GM18861 (cell line): Measurements from ENCODE around the gene TLE3.

Experiments
- ATAC-seq: cut with Tn5 transposase; IDR thresholded peaks from one replicate; pipeline ENCODE4 v1.9.1; 2021; ENCODE audit not compliant: unreplicated experiment

TLE3 gene

GRCh38 chr15:70084461-70084860 lies 13.3 kb downstream of the TLE3 start:
- no peak for ATAC-seq

DNA sequence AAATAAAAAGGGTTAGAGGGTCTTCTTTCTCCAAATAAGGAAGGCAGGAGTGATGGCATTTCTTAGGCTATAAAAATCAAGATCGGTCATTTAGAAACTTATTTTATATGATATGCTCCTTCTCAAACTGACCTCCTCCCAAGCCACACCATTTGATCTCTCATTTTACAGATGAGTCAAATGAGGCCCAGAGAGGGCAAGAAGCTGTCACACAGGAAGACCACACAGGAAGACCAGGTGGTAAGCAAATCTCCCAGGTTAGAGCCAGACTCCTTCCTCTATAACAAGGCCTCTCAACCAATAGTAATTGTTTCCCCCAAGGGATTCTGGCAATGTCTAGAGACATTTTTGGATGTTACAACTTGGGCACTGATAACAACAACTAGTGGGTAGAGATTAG lies 13.8 kb downstream of the TLE3 start:
- ATAC-seq: no peak

GRCh38 chr15:70083418-70083817 lies 14.3 kb downstream of the TLE3 start:
- ATAC-seq: no peak

DNA sequence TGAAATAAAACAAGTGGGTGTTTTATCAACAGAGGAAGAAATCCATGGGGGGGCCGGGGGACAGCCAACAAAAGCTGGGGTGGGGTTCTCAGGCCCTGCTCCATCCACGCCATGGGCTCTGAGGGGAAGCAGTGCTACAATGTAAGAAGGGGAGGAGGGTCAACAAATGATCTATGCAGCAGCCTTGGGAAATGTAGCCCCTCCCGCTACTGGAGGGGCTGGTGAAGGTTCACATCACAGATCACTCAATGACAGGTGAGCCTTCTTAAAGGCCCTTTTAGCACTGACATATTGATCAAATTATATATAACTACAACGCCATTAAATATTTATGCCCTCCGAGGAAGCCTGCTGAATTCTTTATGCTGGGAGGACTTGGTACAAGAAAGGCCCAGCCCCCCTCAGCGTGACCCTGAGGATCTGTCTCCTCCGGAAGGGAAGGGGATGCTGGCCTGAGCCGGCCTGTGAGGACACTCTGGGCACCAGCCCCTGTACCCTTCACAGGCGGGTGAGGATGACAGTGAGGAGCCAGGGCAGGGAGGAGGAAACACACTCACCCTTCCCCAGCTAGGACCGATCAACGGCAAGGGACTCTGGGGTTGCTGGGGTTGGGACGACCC lies 15.3 kb downstream of the TLE3 start:
- ATAC-seq: no peak

GRCh38 chr15:70081612-70082011 lies 16.1 kb downstream of the TLE3 start:
- ATAC-seq: no peak

DNA sequence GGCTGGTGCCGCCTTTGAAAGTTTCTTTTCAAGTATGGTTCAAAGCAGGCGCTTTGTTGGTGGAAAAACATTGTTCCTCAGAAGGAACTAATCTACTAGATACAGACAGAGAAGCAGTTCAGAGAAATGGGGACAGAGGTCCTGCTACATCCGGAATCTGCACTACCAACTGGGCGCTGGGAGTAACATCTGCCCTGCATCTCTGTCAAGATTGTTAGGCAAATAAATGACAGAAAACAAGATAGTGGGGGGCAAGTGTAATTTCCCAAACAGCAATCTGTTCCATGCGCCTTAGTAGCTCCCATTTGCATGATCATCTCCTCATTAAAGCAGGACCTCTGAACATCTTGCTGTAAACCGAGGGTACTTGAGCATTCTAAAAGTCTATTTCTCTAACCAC lies 17.4 kb downstream of the TLE3 start:
- ATAC-seq: no peak

DNA sequence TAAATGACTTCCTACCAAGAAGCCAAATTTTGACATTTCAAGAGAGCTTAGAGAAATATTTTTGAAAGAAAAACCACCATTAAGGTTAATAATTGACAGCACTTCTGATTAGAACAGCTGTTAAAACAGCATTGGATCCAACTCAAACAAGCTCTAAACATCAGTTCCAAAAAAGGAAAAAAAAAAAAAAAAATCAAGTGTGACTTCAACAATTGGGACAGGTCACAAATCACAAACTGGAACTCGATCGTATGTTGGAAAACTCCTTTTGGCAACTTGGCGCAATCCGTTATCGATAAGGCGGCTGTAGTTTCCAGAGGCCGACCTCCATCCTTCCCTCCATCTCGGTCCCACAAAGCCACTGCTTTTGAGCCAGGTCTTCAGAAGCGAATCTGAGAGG lies 17.8 kb downstream of the TLE3 start:
- ATAC-seq: no peak

DNA sequence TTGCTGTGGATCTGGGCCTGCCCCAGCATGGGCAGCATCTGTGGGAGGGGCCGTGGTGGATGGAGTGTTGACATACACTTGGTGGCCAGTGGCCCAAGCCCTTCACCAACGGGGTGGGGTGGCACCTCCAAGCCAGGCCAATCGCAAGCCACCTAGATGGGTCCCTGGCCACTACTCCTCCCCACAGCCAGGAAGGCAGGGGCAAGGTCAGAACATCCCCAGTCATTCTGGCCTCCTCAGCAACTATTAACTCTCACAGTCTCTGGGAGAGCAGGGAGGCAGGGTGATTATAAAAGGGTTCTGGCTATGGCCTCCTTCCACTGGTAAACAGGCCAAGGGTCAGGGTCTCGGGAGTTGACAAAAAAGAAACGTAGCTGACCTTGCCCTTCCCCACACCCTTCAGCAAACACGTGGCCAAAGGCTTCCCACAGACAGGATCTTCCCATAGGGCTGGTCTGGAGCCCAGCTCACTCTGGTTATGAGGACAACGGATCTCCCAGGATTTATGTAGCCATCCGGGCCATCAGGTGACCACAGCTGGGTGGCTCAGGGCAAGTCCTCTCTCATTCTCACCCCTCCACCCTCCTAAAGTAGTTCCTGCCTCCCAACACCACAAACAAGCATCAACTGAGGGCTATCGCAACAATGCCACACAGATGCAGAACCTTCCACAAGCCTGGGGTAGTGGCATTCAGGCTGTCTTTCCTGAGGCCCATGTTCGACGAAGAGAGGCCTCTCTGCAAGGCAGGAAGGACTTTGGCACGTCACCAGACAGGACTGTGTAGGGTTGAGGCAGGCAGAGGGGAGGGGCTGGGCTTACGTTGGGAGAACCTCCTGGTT lies 18.9 kb downstream of the TLE3 start:
- no peak for ATAC-seq

GRCh38 chr15:70077188-70078147 lies 20.2 kb downstream of the TLE3 start:
- no peak for ATAC-seq

DNA sequence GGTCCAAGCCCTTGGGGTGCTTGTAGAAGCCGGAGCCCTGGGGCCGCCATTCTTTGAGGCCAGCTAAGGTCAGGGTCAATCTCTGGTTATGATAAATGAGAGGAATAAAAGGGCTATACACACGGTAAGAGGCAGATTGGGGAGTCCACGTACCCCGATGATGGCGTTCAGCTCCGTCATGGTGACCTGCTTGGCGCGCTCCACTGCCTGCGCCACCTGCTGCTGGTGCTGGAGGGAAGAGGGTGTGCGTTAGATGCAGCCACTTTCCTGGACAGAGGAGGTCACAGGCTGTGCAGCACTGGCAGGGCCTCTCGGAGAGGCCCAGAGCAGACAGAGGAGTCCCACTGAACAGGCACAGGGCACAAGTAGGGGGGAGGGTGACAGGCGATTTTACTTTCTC lies 23.3 kb downstream of the TLE3 start:
- ATAC-seq: no peak

DNA sequence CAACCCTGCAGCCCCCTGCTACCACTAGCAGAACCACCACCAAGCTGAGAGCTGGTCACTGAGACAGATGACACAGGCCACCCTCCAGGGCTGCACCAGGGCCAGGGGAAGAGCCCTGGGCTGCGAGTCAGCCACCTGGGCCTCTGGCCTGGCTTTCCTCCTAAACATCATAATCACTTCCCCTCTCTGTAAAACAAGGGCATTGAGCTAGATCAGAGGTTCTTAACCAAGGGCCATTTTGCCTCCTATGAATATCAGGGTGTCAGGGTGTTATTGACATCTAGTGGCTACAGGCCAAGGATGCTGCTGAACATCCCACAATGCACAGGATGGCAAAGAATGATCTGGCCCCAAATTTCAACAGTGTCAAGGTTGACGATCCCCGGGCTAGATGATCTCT lies 25.2 kb downstream of the TLE3 start:
- no peak for ATAC-seq

DNA sequence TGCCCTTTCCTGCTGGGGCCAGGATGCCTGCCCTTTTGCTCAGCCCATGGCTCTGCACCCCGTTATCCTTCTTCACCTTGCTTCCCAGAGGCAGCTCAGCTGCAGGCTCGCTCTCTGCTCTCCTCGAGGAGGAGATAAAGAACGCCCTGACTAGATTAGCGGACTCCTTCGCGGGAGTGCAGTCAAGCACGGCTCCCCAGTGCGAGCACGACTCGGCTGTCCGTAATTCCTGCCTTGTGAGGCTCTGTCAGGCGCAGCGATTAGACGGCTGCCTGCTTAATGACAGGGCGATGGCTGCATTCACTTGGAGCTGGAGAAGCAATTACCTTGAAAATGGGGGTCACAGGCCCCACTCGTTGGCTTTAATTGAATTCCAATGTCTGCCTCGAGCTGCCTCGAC lies 25.9 kb downstream of the TLE3 start:
- ATAC-seq: no peak

- no peak for ATAC-seq
Measured at GRCh38 chr15:70069716-70070115, 28.0 kb downstream of the TLE3 start.

DNA sequence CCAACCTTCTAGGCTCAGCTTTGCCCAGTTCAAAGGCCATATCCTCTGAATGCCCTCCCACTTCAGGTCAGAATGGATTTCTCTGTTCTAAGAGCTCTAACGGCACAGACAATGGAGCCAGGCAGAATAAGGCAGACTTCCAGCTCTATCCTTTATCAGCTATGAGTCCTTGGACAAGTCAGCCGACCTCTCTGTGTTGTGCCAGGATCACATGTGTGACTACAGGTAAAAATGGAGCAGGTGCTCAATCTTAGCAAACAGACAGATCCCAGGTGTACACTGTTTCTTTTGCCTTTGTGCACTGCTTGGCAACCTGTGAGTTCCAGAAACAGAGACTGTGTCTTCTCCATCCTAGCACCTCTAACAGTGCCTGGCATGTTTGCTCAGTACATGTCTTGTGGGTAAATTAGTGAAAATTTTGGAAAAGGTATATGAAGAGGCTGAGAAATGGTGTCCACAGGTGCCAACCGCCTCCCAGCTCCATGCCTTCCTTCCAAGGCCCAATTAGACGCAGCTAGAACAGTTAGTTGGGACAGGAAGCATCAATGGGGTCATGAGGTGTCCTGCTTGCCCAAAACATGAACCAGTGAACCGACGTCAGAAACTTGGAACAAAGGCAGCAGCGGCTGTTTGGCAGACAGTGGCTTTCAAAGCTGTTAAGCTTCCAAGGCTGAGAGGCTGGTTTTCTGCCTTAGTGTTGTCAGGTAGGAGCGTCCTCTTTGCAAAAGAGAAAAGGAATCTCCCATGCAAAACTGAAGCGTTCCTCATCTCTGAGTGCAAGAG lies 28.7 kb downstream of the TLE3 start:
- ATAC-seq: no peak

DNA sequence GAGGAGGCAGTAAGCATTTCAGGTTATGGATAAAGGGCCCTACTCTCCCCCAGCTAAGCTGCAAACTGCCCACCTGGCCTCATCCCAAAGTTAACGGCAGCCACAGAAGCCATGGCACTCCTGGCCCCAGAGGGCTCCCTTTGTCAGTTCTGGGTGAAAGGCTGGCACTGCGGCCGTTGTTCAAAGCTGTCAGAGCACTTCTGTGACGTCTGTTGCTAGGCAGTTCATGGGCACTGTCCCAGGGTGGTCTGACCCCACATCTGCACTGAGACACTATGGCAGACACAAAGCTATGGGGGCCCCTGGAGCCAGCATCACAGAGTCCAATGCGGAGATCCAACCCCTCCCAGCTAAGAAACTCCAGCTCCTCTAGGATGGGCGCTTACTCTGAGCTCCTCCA lies 30.0 kb downstream of the TLE3 start:
- ATAC-seq: no peak

GRCh38 chr15:70067011-70067410 lies 30.7 kb downstream of the TLE3 start:
- ATAC-seq: no peak

DNA sequence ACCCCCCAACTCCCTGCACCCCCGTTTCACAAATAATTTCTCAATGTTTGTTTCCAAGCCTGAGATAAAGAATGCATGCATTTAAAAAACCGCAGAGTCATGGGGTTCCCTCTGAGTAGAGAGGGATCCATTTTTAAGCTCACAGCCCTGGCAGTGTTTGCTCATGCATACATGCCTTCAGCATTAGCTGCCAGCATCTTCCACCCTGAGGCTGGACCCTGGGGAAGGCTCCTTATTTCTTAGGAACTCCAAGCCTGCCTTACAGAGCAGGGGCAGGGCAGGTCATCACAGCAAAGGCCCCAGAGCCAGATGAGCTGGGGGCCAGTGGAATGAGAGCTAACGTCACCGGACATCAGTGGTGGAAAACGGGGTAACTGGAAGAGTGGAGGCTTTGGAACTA lies 31.3 kb downstream of the TLE3 start:
- ATAC-seq: no peak

- no peak for ATAC-seq
Measured at GRCh38 chr15:70066004-70066403, 31.7 kb downstream of the TLE3 start.

GRCh38 chr15:70065006-70065722 lies 32.6 kb downstream of the TLE3 start:
- no peak for ATAC-seq

- no peak for ATAC-seq
Measured at GRCh38 chr15:70064441-70064840, 33.3 kb downstream of the TLE3 start.
